Progenitor cell of endocrine pancreas (in vitro differentiated cells): ENCODE data around the gene DDIT3. TPM values are rescaled to one million over a fixed set of nuclear protein-coding genes. Genes with fewer than 3 reads are reported as not detected.
"Not testable (repeated sequence)": the region's sequence is repeated elsewhere in the genome, so short reads cannot be mapped to it uniquely, and the experiment has no call there.

Source experiments
- DNase-seq: peaks from one replicate; pipeline ENCODE4 v3.0.0; 2021; ENCODE audit warnings: low spot score; ENCODE audit not compliant: unreplicated experiment
- H3K27ac Mint-ChIP-seq: 2 replicates; pipeline ENCODE4 v1.8.0; 2021; ENCODE audit warnings: mild to moderate bottlenecking, moderate library complexity, mixed read lengths
- H3K27me3 Mint-ChIP-seq: 2 replicates; pipeline ENCODE4 v1.8.0; 2021; ENCODE audit warnings: mixed read lengths
- H3K36me3 Mint-ChIP-seq: 2 replicates; pipeline ENCODE4 v1.8.0; 2022; ENCODE audit warnings: mixed read lengths; ENCODE audit not compliant: insufficient read depth
- H3K4me1 Mint-ChIP-seq: 2 replicates; pipeline ENCODE4 v1.8.0; 2021; ENCODE audit warnings: low read depth, mixed read lengths
- H3K4me3 Mint-ChIP-seq: 2 replicates; pipeline ENCODE4 v1.8.0; 2021; ENCODE audit warnings: low read depth, mild to moderate bottlenecking, moderate library complexity, mixed read lengths
- H3K9me3 Mint-ChIP-seq: 2 replicates; pipeline ENCODE4 v1.8.0; 2021; ENCODE audit warnings: low read depth, mixed read lengths
- CTCF ChIP-seq: fragments of 200-600 bp; sonication (generic); IDR thresholded peaks from one replicate; pipeline ENCODE4 v1.5.0; 2021; ENCODE audit warnings: antibody characterized with exemption, mild to moderate bottlenecking; ENCODE audit not compliant: unreplicated experiment
- total RNA-seq: library from RNA; stranded (reverse); gene quantifications from 2 replicates; pipeline ENCODE4 v1.2.1, GENCODE V29; 2021

Gene DDIT3
- total RNA-seq, 1 donor from 2014 or later, result 15.7 TPM

- DNase-seq, result no peak
- TF ChIP-seq CTCF, result no peak
- Mint-ChIP-seq H3K4me3 (no peak overlapping the region), H3K27me3 (no peaks in the 10 kb centered on the region), H3K4me1 (peaks cover 2% of the 10 kb centered on the region), H3K9me3 (peaks cover 2% of the 10 kb centered on the region), H3K36me3 (peaks cover 39% of the 10 kb centered on the region), H3K27ac (no peak overlapping the region)
Measured at GRCh38 chr12:57512665-57513064, 7.6 kb downstream of the DDIT3 start.

- Mint-ChIP-seq H3K4me1 (no peaks in the 10 kb centered on the region), H3K9me3 (peaks cover 2% of the 10 kb centered on the region), H3K36me3 (peaks cover 33% of the 10 kb centered on the region), H3K27me3 (no peaks in the 10 kb centered on the region), H3K4me3 (no peak overlapping the region), H3K27ac (no peak overlapping the region)
- no peak for TF ChIP-seq CTCF
- no peak for DNase-seq
Measured at GRCh38 chr12:57511588-57512325, 8.6 kb downstream of the DDIT3 start.

GRCh38 chr12:57511161-57511560, 9.2 kb downstream of the DDIT3 start:
- no peak for TF ChIP-seq CTCF
- Mint-ChIP-seq H3K36me3 (peaks cover 37% of the 10 kb centered on the region), H3K27me3 (no peaks in the 10 kb centered on the region), H3K27ac (no peak overlapping the region), H3K4me1 (no peaks in the 10 kb centered on the region), H3K4me3 (no peak overlapping the region), H3K9me3 (peaks cover 2% of the 10 kb centered on the region)
- DNase-seq, result no peak

- not testable (repeated sequence) for H3K4me1 Mint-ChIP-seq, DNase-seq, H3K9me3 Mint-ChIP-seq, H3K27me3 Mint-ChIP-seq, H3K4me3 Mint-ChIP-seq, H3K27ac Mint-ChIP-seq
- peaks cover 47% of the 10 kb centered on the region for H3K36me3 Mint-ChIP-seq
Measured at GRCh38 chr12:57507796-57508195, 12.5 kb downstream of the DDIT3 start.

GRCh38 chr12:57506541-57506940, 13.8 kb downstream of the DDIT3 start:
- not testable (repeated sequence) for H3K4me1 Mint-ChIP-seq, H3K27me3 Mint-ChIP-seq, DNase-seq, H3K9me3 Mint-ChIP-seq, H3K4me3 Mint-ChIP-seq, H3K27ac Mint-ChIP-seq
- H3K36me3 Mint-ChIP-seq, result peaks cover 47% of the 10 kb centered on the region

- DNase-seq, H3K27me3 Mint-ChIP-seq, H3K9me3 Mint-ChIP-seq, H3K4me1 Mint-ChIP-seq, H3K4me3 Mint-ChIP-seq, H3K27ac Mint-ChIP-seq: not testable (repeated sequence)
- peaks cover 58% of the 10 kb centered on the region for H3K36me3 Mint-ChIP-seq
Measured at GRCh38 chr12:57502311-57502969, 17.9 kb downstream of the DDIT3 start.

GRCh38 chr12:57500213-57500612, 20.1 kb downstream of the DDIT3 start:
- no peaks in the 10 kb centered on the region for H3K4me1 Mint-ChIP-seq
- DNase-seq, result no peak
- H3K36me3 Mint-ChIP-seq, result peaks cover 58% of the 10 kb centered on the region
- TF ChIP-seq CTCF, result no peak
- no peak overlapping the region for H3K27ac Mint-ChIP-seq
- H3K9me3 Mint-ChIP-seq, result no peaks in the 10 kb centered on the region
- no peak overlapping the region for H3K4me3 Mint-ChIP-seq
- H3K27me3 Mint-ChIP-seq, result no peaks in the 10 kb centered on the region
